GM20000 (cell line): Measurements from ENCODE around the gene RHBDD2.
"Not testable (repeated sequence)": the region's sequence is repeated elsewhere in the genome, so short reads cannot be mapped to it uniquely, and the experiment has no call there.

ENCODE experiments used
- DNase-seq: peaks from one replicate; pipeline ENCODE4 v3.0.0; 2012; ENCODE audit warnings: low spot score
- CTCF ChIP-seq: IDR thresholded peaks from 2 replicates; pipeline ENCODE4 v1.5.1; 2012; ENCODE audit warnings: mild to moderate bottlenecking, control low read depth; ENCODE audit errors: extremely low read depth, missing control alignments

Gene RHBDD2

DNA sequence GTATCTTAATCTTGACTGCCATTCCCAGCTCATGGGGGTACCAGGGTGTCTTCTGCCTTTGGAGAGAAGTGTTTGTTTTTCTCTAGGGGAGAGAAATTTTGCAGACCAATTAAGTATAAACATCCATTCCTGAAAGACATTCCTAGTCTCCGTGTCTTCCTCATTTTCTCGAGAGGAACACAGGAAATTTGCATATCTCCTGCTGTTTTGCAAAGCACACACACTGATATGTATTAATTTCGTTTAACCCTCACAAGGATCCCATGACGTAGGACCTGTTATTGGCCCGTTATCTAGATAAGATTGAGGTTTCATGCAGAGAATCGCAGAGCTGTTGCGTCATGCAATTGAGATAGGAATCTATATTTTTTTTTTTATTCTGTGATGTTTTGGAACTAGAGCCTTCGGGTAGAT, 944 bp downstream of the RHBDD2 start:
- no peak for DNase-seq
- TF ChIP-seq CTCF: no peak

GRCh38 chr7:75880242-75880641, 1.4 kb downstream of the RHBDD2 start:
- no peak for TF ChIP-seq CTCF

DNA sequence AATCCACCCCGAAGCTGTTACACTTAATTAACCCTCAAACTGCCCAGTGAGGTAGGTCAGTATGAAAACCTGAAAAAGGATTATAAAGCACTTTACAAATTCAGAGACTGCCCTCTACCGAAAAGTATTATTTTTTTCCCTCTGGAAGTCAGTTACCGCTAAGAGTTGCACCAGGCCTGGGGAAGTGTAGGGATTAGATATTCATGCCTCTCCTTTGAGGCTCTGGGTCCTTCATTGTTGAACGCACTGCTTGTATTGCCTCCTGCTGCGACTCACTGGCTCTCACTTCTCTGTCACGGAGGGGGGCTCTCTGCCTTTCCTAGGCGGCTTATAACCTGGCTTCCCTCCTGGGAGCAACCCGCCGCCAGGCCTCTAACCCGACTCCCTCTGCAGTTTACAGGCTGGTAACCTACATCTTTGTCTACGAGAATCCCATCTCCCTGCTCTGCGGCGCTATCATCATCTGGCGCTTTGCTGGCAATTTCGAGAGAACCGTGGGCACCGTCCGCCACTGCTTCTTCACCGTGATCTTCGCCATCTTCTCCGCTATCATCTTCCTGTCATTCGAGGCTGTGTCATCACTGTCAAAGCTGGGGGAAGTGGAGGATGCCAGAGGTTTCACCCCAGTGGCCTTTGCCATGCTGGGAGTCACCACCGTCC, 2.7 kb downstream of the RHBDD2 start:
- no peak for DNase-seq
- TF ChIP-seq CTCF: no peak

More at GRCh38 chr7:75880242-75880641, 1.4 kb downstream of the RHBDD2 start:
- no peak for DNase-seq

DNA sequence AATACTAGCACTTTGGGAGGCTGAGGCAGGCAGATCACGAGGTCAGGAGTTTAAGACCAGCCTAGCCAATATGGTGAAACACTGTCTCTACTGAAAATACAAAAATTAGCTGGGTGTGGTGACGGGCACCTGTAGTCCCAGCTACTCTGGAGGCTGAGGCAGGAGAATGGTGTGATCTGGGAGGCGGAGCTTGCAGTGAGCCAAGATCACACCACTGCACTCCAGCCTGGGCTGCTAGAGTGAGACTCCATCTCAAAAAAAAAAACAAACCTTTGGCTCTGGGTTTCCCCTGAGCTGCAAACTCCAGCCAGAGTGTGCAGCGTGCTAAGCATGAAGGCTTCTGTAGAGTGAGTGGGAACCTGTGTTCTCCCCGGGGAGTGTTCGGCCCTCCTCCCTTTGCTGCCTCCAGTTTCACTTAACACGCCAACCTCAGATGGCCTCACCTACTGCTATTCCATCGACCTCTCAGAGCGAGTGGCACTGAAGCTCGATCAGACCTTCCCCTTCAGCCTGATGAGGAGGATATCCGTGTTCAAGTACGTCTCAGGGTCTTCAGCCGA, 4.5 kb downstream of the RHBDD2 start:
- DNase-seq: not testable (repeated sequence)

GRCh38 chr7:75884476-75884875, 5.6 kb downstream of the RHBDD2 start:
- DNase-seq: no peak
- TF ChIP-seq CTCF: no peak

- DNase-seq: no peak
- TF ChIP-seq CTCF: no peak
Observed at GRCh38 chr7:75885036-75885435, 6.2 kb downstream of the RHBDD2 start.

- TF ChIP-seq CTCF: no peak
- DNase-seq: no peak
Observed at GRCh38 chr7:75887669-75888369, 9.0 kb downstream of the RHBDD2 start.
